Right lung (tissue), 5 donors: ENCODE measurements around the gene UBE2D4. TPM values are rescaled to one million over a fixed set of nuclear protein-coding genes. Genes with fewer than 3 reads are reported as not detected.

Experiments used
- polyA plus RNA-seq, 5 donors: library from polyadenylated mRNA; unstranded; fragments of 120-200 nt; gene quantifications; one replicate each; pipeline versions ENCODE4 v1.2.1 to v1.2.3, GENCODE V29; 2013; ENCODE audit warnings: inconsistent platforms in 1 of 5, low replicate concordance in 1 of 5; ENCODE audit not compliant: insufficient read length in 5 of 5, insufficient read depth in 1 of 5

The UBE2D4 gene
- polyA plus RNA-seq, 5 donors = 13.0 to 21.0 (median 15.0) TPM

Other genes with a start within 250 kb of the UBE2D4 start
- 10 to 100 TPM; 57.6 to 82.4 (median 80.1) TPM for gene COA1, start 196.9 kb upstream of the UBE2D4 start, polyA plus RNA-seq
- gene BLVRA, start 167.8 kb upstream of the UBE2D4 start, polyA plus RNA-seq = 10 to 100 TPM; 40.5 to 49.2 (median 43.4) TPM
- gene MRPS24, start 56.9 kb upstream of the UBE2D4 start, polyA plus RNA-seq = 10 to 100 TPM; 47.9 to 88.1 (median 57.2) TPM
- gene URGCP, start 19.8 kb upstream of the UBE2D4 start, polyA plus RNA-seq = 10 to 100 TPM; 28.6 to 33.9 (median 29.0) TPM
- 1 to 10 TPM in 4 of 5 donors, under 1 TPM in 1; 0.73 to 2.1 (median 1.8) TPM for gene SPDYE1, start 71.5 kb downstream of the UBE2D4 start, polyA plus RNA-seq
- gene DBNL, start 118.3 kb downstream of the UBE2D4 start, polyA plus RNA-seq = 10 to 100 TPM; 53.5 to 89.2 (median 59.3) TPM
- gene PGAM2, start 139.1 kb downstream of the UBE2D4 start, polyA plus RNA-seq = 10 to 100 TPM in 1 of 5 donors, under 1 TPM in 3, not detected in 1; 0.26 to 15.8 (median 0.61) TPM
- gene POLM, start 156.1 kb downstream of the UBE2D4 start, polyA plus RNA-seq = 10 to 100 TPM; 15.5 to 29.4 (median 26.6) TPM
- 10 to 100 TPM; 40.9 to 74.4 (median 48.2) TPM for gene AEBP1, start 177.9 kb downstream of the UBE2D4 start, polyA plus RNA-seq
- gene POLD2, start 197.1 kb downstream of the UBE2D4 start, polyA plus RNA-seq = 100 to 1,000 TPM in 3 of 5 donors, 10 to 100 TPM in 2; 87.9 to 126 (median 101) TPM
- gene MYL7, start 214.9 kb downstream of the UBE2D4 start, polyA plus RNA-seq = 1 to 10 TPM in 2 of 5 donors, under 1 TPM in 3; 0.39 to 1.4 (median 0.90) TPM